ENCODE data around the gene HEG1.
"Not testable (repeated sequence)": the region's sequence is repeated elsewhere in the genome, so short reads cannot be mapped to it uniquely, and the experiment has no call there.

Gene HEG1

GRCh38 chr3:124986192-124987143, 69.3 kb downstream of the HEG1 start:
- DNase-seq (ENCODE audit: low read depth), result no peak

DNA sequence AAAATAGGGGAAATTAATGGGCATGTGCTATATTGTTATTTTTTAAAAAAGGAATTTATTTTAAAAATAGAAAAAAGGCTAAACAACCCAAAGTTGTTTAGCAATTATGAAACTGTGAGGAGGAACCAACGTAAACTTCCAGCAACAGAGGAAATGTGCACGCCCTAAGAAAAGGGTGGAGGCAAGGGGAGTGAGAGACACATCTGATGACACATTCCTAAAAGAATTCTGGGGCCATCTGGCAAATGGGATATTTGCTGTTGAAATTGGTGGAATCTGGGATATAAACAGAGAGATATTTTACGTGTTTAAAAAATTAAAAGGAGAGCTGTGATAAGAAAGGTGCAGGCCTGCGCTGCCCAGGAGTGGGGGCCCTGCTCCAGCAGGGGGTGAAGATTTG, 70.4 kb downstream of the HEG1 start:
- no peak for DNase-seq (ENCODE audit: low read depth)

GRCh38 chr3:124984754-124985153, 71.0 kb downstream of the HEG1 start:
- no peak for DNase-seq (ENCODE audit: low read depth)

- no peak for DNase-seq (ENCODE audit: low read depth)
These were observed 72.9 kb downstream of the HEG1 start for GRCh38 chr3:124982855-124983254.

DNA sequence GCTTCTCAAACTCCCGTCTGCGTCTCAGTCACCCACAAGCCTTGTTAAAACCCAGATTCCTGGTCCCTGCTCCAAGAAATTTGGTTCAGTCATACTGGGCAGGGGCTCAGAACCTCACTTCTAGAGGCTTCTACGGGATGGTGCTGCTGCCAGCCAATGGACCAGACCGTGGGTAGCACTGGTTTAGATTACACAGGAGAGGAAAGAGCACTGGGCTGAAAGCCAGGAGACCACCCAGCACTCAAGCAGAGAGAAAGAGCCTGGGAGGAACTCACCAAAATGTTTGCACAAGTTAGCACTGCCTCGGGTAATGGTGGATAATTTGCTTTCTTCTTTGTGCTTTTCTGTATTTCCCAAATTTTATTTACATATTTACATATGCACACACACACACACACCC, 74.3 kb downstream of the HEG1 start:
- DNase-seq (ENCODE audit: low read depth), result no peak

DNA sequence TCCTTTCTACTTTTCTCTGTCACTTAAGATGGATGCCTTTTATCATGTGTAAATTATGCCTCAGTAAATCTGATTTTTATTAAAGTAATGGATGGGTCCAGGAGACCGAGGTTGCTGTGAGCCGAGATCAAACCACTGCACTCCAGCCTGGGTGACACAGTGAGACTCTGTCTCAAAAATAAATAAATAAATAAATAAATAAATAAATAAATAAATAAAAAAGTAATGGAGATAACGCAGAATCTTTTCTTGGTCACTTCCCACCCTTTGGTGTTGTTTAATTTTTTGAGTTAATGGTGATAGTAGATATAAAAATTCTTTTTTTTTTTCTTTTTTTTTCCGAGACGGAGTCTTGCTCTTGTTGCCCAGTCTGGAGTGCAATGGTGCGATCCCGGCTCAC, 77.2 kb downstream of the HEG1 start:
- no peak for DNase-seq (ENCODE audit: low read depth)

- DNase-seq (ENCODE audit: low read depth), result no peak
These were observed 79.4 kb downstream of the HEG1 start for GRCh38 chr3:124976383-124976782.

DNA sequence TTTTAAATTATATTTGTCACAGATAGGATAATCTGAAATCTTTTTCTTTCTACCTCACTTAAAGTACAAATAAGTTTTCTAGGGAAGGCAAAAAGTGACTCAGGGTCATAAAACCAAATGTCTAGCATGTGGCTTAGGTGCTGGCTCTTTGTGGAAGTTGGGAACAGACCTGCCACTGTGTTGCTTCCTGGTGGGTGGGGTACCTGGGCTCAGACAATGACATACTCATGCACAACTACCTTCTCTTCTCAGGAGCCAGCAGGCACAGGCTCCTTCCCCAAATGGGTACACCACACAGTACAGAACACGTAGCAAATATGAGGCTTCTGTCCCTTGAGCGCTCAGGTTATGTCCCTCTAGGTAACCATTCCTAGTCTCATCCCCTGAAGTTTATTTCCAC, 81.1 kb downstream of the HEG1 start:
- no peak for DNase-seq (ENCODE audit: low read depth)

DNA sequence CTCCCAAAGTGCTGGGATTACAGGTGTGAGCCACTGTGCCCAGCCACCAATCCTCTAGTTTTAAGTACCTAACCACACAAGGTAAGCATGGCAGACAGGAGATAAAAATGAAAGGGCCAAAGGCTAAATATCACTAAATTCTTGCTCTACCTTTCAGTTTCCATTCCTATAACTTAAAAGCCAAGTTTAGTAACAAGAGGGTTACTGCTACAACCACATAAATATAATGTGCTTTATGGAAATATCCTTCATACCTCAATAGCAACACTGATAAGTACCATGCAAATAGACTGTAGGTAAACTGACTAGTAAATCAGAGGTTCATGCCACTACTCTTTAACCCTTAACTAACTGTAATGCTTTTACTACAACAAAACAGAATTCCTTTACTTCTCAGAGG, 82.5 kb downstream of the HEG1 start:
- no peak for DNase-seq (ENCODE audit: low read depth)

- DNase-seq (ENCODE audit: low read depth), result no peak
These were observed 83.3 kb downstream of the HEG1 start for GRCh38 chr3:124972457-124972856.

DNA sequence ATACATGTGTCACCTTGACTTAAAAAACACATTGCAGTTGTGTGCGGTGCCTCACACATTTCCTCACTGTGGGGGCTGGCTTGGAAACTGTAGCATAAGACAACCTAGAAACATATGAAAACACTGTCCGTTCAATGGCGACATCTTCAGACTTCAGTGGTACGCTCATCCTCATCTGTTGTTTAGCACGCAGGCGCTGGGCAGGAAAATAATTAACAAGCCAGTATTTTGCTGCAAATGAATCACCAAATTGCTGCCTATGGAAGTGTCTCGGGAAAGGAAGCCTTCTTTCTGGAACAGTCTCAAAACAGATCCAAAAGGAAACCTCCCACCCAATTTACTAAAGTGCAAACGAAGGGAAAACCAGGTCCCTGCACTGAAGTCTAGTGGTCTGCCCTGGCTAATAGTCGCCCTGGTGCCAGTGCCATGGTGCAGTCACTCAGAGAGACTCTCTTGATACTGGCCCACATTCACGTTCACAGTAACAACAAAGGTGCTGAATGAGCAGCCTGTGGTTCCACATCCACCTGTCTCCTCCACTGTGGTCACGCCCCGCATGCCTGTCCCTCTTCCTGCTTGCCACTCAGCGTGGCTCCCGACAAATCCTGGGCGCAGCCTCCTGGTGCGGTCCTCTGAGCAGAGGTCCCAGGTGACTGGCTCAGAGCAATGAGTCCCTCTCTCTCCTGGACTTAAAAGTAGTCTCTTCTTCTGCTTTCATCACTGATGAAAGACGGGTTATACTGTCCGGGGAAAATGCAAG, 85.7 kb downstream of the HEG1 start:
- DNase-seq (ENCODE audit: low read depth), result no peak

DNA sequence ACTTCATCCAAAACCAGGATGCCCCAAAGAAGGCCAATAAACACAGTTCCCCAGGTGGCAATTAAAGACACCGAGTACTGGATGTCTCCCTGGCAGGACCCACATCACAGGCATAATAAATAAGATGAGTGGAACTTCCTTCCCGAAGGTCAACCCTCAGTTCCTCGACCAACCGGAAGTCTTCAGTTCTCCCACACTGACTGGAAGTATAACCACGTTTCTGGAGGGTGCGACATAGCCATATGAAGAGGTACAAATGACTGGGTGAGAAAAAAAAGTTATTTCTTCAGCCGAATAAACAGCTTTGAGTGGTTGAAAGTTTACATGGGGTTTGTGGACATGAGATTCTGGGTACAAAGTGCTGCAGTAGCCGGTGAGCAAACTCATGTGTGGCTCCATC, 86.6 kb downstream of the HEG1 start:
- DNase-seq (ENCODE audit: low read depth), result no peak

DNA sequence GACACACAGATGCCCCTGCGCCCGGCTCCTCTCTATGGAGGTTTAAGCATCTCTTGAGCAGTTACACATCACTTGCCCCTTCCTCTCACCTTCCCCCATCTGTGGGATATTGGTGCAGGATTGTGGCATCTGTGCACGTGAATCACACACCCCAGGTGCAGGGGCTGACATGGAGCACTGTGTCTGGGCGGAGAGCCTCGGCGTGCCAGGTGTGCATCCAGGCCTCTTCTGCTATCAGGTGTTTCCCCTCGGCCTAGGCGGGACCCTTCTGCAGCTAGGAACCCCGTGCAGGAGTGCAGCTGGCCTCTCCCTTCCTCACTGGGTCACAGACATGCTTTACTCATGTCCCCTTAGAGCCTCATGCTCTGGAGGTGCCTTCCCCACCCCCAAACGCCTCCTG, 87.8 kb downstream of the HEG1 start:
- no peak for DNase-seq (ENCODE audit: low read depth)

GRCh38 chr3:124966521-124967445, 89.0 kb downstream of the HEG1 start:
- no peak for DNase-seq (ENCODE audit: low read depth)

DNA sequence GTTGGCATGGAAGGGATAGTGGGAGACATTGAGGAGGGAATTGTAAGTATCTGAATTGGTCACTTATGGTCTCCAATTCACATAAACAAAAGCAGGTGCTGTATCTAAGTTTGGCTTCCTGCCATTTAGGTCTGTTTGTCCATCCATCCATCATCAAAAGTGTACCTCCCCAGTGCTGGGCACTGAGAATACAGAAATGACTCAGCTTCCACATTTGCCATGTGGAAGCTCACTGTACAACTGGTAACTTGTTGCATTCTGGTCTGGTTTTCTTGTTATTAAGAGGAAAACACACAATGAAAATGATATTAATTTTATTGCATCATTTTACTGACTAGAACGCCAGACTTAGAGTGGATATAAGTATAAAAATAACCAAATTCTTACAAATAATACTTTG, 90.4 kb downstream of the HEG1 start:
- no peak for DNase-seq (ENCODE audit: low read depth)

- DNase-seq (ENCODE audit: low read depth), result no peak
These were observed 91.4 kb downstream of the HEG1 start for GRCh38 chr3:124964387-124964786.

GRCh38 chr3:124963755-124964154, 92.0 kb downstream of the HEG1 start:
- DNase-seq (ENCODE audit: low read depth), result no peak

DNA sequence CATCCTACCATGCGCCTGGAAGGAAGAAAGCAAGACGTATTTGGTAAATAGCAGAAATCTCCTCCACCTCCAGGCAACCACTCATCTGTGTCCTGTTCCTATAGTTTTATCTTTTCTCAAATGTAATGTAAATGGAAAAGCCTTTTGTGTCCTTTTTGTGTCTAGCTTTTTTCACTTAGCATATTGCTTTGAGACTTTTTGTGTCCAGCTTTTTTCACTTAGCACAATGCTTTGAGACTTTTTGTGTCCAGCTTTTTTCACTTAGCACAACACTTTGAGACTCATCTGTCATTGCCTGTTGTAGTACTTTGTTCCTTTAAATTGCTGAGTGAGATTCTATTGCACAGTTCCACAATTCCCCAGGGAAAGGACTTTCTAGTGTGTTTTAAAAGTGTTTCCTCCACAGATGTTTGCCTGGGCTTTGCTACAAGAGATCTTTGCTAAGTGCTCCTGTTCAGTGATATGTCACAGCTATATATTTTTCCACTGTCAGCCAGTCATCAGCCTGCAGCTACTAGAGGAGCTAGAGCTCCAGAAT, 93.3 kb downstream of the HEG1 start:
- DNase-seq (ENCODE audit: low read depth), result no peak

DNA sequence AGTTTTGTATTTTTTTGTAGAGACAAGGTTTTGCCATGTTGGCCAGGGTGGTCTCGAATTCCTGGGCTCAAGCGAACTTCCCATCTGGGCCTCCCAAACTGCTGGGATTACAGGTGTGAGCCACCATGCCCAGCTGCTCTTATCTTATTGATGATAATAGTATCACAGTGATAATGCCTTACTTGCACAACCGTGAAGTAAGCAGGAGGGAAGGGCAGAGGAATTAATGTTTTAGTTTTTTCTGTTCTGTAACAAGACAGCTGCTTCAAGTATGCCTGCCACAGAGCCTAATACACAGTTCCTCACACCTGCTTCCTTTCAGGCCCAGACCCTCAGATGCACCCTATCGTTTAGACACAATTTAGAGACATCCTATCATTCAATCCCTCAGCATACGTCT, 95.1 kb downstream of the HEG1 start:
- DNase-seq (ENCODE audit: low read depth), result no peak

DNA sequence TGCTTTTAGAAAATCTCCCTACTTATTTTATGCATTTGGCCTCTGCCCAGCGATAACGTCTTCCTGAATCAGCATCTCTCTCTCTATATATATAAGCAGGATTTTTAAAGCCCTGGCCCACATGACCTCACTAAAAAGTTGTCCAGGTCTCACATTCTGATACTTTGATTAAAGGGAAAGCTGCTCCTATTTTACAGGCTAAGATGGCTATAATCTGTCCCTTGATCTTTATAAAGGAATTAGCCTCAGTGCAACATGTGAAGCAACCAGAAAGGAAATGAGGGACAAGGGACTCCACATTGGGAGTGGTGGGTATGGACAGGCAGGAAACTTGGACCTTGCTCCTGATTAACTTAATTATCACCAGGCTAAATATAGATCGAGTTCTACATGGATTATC, 95.7 kb downstream of the HEG1 start:
- DNase-seq (ENCODE audit: low read depth), result no peak

DNA sequence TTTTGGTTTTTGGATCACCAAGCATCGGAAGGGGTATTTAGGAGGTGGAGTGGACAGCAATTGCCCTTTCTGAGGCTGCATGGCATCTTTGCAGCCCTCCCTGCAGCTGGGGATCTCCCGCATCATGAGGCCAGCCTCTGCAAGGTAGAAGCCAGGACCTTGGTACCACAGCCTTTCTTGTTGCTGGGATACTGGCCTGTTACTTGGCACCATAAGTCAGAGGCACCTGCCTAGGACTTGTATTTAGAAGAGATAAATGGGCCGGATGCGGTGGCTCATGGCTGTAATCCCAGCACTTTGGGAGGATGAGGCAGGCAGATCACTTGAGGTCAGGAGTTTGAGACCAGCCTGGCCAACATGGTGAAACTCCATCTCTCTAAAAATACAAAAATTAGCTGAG, 97.8 kb downstream of the HEG1 start:
- DNase-seq (ENCODE audit: low read depth), result not testable (repeated sequence)

GRCh38 chr3:124952282-124952855, 103.4 kb downstream of the HEG1 start:
- DNase-seq (ENCODE audit: low read depth), result no peak
